GM23248 (cell line): ENCODE data around the gene IL6.

Source experiments
- EZH2 ChIP-seq: fragments of 200-600 bp; sonication (generic); IDR thresholded peaks from 2 replicates; pipeline ENCODE4 v1.6.1; 2018; ENCODE audit warnings: antibody characterized with exemption, mild to moderate bottlenecking; ENCODE audit not compliant: insufficient read depth, poor library complexity, severe bottlenecking
- EZH2phosphoT487 ChIP-seq: fragments of 200-600 bp; sonication (generic); IDR thresholded peaks from 2 replicates; pipeline ENCODE4 v1.6.1; 2018; ENCODE audit warnings: antibody characterized with exemption, moderate library complexity, mild to moderate bottlenecking, low read depth; ENCODE audit not compliant: insufficient read depth

DNA sequence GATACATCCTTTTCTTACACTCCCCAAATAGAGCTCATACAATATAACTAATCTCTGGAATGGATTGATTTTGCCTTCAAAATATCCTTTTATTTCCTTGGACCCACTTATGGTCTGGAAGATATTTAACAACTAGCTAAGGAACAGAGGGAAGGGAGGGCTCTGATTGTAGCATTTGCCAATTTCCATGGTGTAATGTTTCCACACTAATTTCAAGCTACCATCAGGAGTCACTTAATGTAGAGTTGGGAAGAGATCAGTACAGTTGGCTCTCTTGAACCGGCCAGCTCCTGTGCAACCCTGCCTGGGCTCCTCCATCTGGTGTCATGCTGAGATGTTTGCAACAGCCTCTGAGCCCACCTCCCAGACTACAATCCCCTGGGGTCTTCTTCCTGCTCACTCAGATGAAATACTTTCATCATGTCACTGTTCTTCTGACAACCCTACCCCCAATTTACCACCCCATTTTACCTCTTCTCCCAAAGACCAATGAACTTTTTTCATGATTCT lies 8.0 kb upstream of the IL6 start:
- TF ChIP-seq EZH2 (no peak), EZH2phosphoT487 (no peak)
